ENCODE results near the gene CIRBP. TPM values are rescaled to one million over a fixed set of nuclear protein-coding genes. Genes with fewer than 3 reads are reported as not detected.

CIRBP gene
- total RNA-seq, 1 experiment from 2014 or later: 66.6 TPM

- H3K4me3 ChIP-seq (ENCODE audit: low read depth in 2 of 2, low read length in 2 of 2): peak overlapping the region; percentile 54 to 72
- peaks cover 40% of the 10 kb centered on the region for H3K4me1 ChIP-seq (ENCODE audit: control insufficient read depth, insufficient read depth, low read length)
- TF ChIP-seq CTCF (IDR thresholded peaks at IDR 0.05): no peak
- no peak for TF ChIP-seq TCF7L2 (IDR thresholded peaks at IDR 0.05; ENCODE audit: low read depth, low read length)
- peak; percentile 93 for TF ChIP-seq POLR2AphosphoS5 (IDR thresholded peaks at IDR 0.05; ENCODE audit: low read depth, low read length)
- TF ChIP-seq SIN3A (IDR thresholded peaks at IDR 0.05; ENCODE audit: borderline replicate concordance, insufficient read depth, low read depth, low read length): peak; percentile 13; the same call in 1 of the 2 replicates
- TF ChIP-seq REST (IDR thresholded peaks at IDR 0.05; ENCODE audit: insufficient read depth in 1 of 2, low read depth in 2 of 2, low read length in 1 of 2): no peak
- no peaks in the 10 kb centered on the region; the same call in 1 of the 2 replicates for H3K36me3 ChIP-seq (ENCODE audit: control insufficient read depth, insufficient read depth, low read length)
- no TSS peak for BruUV-seq (replicated peaks)
- no peaks in the 10 kb centered on the region for H3K9me3 ChIP-seq (ENCODE audit: control insufficient read depth, insufficient read depth, low read depth, low read length)
- H3K27ac ChIP-seq (ENCODE audit: low read length): peak overlapping the region; percentile 91
- intact Hi-C loops (cut with micrococcal nuclease; ENCODE audit: unreplicated experiment) (loop anchor here (10.0 kb wide), 1 partner anchor 105 kb away; no protein-coding TSS in a partner anchor), in situ Hi-C loops (cut with HindIII; ENCODE audit: low pct_unique_long_range_greater_than_20kb, low sequenced_read_pairs) (no loop called here)
- ChIA-PET CTCF (interaction anchor here (2.1 kb wide), 1 partner anchor 25 kb away, joined by 6 read pairs; no protein-coding TSS in a partner anchor), POLR2A (interaction anchor here (0.6 to 0.8 kb wide), 7 partner anchors 16 to 245 kb away, joined by 3 to 22 read pairs (median 4); no protein-coding TSS in a partner anchor)
- no peak for DNase-seq (ENCODE audit: low read depth, low spot score)
- H3K27me3 ChIP-seq (ENCODE audit: control insufficient read depth, insufficient read depth, low read length): no peaks in the 10 kb centered on the region
- peak; percentile 26 for ATAC-seq
Observed at GRCh38 chr19:1269478-1270212, 513 bp downstream of the CIRBP start.

- BruUV-seq (replicated peaks): no TSS peak
- H3K4me3 ChIP-seq (ENCODE audit: low read depth in 2 of 2, low read length in 2 of 2): peak overlapping the region; percentile 54 to 72
- ATAC-seq (no peak), DNase-seq (ENCODE audit: low read depth, low spot score) (no peak)
- H3K36me3 ChIP-seq (ENCODE audit: control insufficient read depth, insufficient read depth, low read length): no peaks in the 10 kb centered on the region; the same call in 1 of the 2 replicates
- H3K27me3 ChIP-seq (ENCODE audit: control insufficient read depth, insufficient read depth, low read length): no peaks in the 10 kb centered on the region
- peaks cover 34% of the 10 kb centered on the region for H3K4me1 ChIP-seq (ENCODE audit: control insufficient read depth, insufficient read depth, low read length)
- TF ChIP-seq SIN3A (IDR thresholded peaks at IDR 0.05; ENCODE audit: borderline replicate concordance, insufficient read depth, low read depth, low read length): 0 out of 2 replicates have a peak, but pooled peaks have one; percentile 8
- TF ChIP-seq REST (IDR thresholded peaks at IDR 0.05; ENCODE audit: insufficient read depth in 1 of 2, low read depth in 2 of 2, low read length in 1 of 2): no peak
- ChIA-PET CTCF (no interaction called here), POLR2A (no interaction called here)
- peak overlapping the region; percentile 91 for H3K27ac ChIP-seq (ENCODE audit: low read length)
- in situ Hi-C loops (cut with HindIII; ENCODE audit: low pct_unique_long_range_greater_than_20kb, low sequenced_read_pairs): no loop called here
- H3K9me3 ChIP-seq (ENCODE audit: control insufficient read depth, insufficient read depth, low read depth, low read length): no peaks in the 10 kb centered on the region
- intact Hi-C loops (cut with micrococcal nuclease; ENCODE audit: unreplicated experiment): loop anchor here (10.0 kb wide), 1 partner anchor 104 kb away; no protein-coding TSS in a partner anchor
Observed at GRCh38 chr19:1270213-1270853, 1.2 kb downstream of the CIRBP start.

Data from Panc1 (cell line).